Kidney epithelial cell (primary cell): ENCODE measurements around the gene MED14. TPM values are rescaled to one million over a fixed set of nuclear protein-coding genes. Genes with fewer than 3 reads are reported as not detected.
A peak's percentile ranks its signal among the peaks of the same experiment; 100 is the strongest.
"Not testable (repeated sequence)": the region's sequence is repeated elsewhere in the genome, so short reads cannot be mapped to it uniquely, and the experiment has no call there.

Experiments
- DNase-seq: peaks from one replicate; pipeline ENCODE4 v3.0.0-alpha.2; 2010; ENCODE audit warnings: low read depth
- H3K27me3 ChIP-seq: 2 replicates; pipeline ENCODE4 v1.6.0; 2011; ENCODE audit warnings: low read length; ENCODE audit not compliant: control insufficient read depth, insufficient read depth
- H3K36me3 ChIP-seq: 2 replicates; pipeline ENCODE4 v1.5.1; 2011; ENCODE audit warnings: low read length; ENCODE audit not compliant: control insufficient read depth, insufficient read depth
- H3K4me3 ChIP-seq: 2 replicates; pipeline ENCODE4 v1.5.1; 2011; ENCODE audit warnings: low read depth, mild to moderate bottlenecking, control low read depth, low read length
- total RNA-seq: library from RNA; depleted of rRNA; stranded (reverse); fragments of >200 nt; gene quantifications from 2 replicates; pipeline ENCODE4 v1.2.3, GENCODE V29; 2015
- TF ChIP-seq, protein P1 (sequence below): IDR thresholded peaks from 2 replicates; pipeline ENCODE4 v1.5.1; 2011; ENCODE audit warnings: mild to moderate bottlenecking, moderate library complexity, low read length, control low read depth, inconsistent platforms; ENCODE audit not compliant: insufficient read depth, poor library complexity, severe bottlenecking

The MED14 gene
- total RNA-seq, result 22.1 and 24.6 TPM in 2 replicates

DNA sequence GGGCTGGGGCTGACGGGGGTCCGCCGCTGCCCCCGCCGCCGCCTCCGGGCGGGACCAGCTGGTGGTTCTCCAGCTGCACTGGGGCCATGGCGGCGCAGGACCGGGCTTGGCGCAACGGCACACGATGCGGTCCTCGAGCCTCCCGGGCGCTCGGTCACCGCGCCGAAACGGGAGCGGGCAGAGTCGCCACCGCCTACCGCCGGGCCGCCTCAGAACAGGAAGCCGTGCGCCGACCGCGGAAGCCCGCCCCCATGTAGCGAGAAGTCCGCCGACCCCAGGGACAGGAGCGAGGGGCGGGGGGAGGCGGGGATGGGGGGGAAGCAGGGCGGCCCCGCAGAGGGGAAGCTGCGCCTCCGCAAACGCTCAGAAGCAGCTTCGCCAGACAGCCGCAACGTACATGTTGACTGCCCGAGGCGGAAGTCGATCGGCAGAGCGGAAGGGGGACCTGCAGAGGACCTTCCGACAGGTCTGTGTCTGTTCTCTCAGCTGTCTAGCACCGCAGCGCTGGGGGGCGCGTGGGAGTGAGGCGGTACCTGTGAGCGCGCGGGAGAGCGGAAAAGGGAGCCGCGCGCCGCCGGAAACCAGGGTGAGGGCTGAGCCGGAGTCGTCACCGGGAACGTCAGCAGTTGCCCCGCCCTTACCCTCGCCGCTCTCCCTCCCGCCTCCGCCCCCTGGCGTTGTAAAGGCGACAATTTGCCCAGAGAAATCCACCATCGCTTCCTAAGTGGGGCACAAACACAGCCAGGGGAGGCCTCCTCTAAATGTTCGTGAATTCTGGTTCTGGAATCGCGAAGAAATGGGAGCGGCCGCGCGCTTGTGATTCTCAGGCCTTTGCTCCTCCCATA is at the start of gene MED14:
MED14 (minus strand) TSS at position 218 of the 845 bp plus-strand sequence; CDS start at position 88, 130 bp downstream.
- H3K27me3 ChIP-seq, result no peaks in the 10 kb centered on the region
- no peaks in the 10 kb centered on the region for H3K36me3 ChIP-seq
- peak within 1 kb of the TSS; percentile 78 for H3K4me3 ChIP-seq
- TF ChIP-seq, protein P1, sequence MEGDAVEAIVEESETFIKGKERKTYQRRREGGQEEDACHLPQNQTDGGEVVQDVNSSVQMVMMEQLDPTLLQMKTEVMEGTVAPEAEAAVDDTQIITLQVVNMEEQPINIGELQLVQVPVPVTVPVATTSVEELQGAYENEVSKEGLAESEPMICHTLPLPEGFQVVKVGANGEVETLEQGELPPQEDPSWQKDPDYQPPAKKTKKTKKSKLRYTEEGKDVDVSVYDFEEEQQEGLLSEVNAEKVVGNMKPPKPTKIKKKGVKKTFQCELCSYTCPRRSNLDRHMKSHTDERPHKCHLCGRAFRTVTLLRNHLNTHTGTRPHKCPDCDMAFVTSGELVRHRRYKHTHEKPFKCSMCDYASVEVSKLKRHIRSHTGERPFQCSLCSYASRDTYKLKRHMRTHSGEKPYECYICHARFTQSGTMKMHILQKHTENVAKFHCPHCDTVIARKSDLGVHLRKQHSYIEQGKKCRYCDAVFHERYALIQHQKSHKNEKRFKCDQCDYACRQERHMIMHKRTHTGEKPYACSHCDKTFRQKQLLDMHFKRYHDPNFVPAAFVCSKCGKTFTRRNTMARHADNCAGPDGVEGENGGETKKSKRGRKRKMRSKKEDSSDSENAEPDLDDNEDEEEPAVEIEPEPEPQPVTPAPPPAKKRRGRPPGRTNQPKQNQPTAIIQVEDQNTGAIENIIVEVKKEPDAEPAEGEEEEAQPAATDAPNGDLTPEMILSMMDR, result peak; percentile 66
- peak; percentile 48 for DNase-seq

DNA sequence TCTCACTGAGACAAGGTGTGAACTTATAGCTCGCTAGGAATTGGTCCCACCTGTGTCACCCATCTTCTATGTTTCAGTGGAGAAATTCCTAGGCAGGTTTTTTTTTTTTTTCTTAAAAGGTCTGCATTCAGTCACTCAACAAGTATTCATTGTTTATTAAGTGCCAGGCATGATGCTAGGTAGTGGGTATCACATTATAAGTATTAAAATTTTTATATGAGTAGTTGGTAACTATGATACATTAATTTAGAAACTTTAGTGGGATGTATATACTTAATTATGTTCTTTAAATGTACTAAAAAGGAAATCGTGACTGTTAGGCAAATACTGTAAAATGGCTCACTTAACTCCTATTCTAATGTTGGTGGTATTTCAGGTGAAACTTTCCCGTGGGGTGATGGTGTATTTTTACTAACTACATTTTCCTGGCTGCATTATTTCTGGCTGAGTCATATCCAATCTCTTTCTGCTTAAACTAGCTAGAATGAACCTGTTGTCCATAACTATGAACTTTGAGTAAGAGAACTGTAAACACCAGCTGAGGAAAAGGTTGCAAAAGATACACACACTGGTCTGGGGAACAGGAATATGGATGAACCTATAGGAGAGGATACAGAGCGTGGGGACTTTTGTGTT is 49.3 kb upstream of the MED14 start:
- TF ChIP-seq, protein P1, result no peak

DNA sequence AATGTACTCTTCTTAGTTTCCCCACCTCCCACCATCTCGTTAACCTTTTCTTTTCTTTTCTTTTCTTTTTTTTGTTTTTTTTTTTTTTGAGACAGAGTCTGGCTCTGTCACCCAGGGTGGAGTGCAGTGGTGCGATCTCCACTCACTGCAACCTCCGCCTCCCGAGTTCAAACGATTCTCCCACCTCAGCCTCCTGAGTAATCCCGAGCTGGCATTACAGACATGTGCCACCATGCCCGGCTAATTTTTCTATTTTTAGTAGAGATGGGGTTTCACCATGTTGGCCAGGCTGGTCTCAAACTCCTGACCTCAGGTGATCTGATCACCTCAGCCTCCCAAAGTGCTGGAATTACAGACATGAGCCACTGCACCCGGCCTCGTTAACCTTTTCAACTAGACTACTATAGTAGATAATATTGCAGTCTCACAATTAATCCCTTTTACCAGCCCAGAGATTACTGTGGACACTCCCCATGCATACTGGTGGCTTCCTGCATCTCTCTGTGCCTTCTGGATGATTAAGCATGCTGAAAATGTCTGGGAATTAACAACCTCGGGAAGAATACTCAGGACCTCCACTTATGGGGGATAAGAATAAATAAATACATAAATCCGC is 47.4 kb upstream of the MED14 start:
- not testable (repeated sequence) for H3K4me3 ChIP-seq, H3K36me3 ChIP-seq, H3K27me3 ChIP-seq, DNase-seq

More for the DNA sequence above, 49.3 kb upstream of the MED14 start:
- Histone ChIP-seq H3K27me3 (no peaks in the 10 kb centered on the region), H3K4me3 (no peak overlapping the region), H3K36me3 (no peaks in the 10 kb centered on the region)
- DNase-seq, result no peak

DNA sequence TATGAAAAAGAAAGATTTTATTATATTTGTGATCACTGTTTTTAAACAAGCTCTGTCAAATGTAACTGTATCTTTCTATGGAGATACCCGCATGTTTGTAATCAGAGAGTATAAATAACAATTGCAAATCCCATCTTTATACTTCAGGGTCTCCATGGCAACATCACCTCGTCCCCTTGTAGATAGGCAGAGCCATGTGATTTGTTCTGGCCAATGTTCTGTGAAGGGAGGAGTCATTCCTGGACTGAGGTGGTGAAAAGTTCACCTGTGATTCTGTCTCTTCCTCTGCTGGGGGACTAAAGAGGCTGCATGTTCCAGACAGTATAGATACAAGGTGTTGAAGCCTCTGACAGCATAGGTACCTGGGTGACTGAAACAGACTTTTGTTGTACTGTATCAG is 45.6 kb upstream of the MED14 start:
- Histone ChIP-seq H3K36me3 (no peaks in the 10 kb centered on the region), H3K27me3 (no peaks in the 10 kb centered on the region), H3K4me3 (no peak overlapping the region)
- no peak for DNase-seq
- TF ChIP-seq, protein P1, result no peak

DNA sequence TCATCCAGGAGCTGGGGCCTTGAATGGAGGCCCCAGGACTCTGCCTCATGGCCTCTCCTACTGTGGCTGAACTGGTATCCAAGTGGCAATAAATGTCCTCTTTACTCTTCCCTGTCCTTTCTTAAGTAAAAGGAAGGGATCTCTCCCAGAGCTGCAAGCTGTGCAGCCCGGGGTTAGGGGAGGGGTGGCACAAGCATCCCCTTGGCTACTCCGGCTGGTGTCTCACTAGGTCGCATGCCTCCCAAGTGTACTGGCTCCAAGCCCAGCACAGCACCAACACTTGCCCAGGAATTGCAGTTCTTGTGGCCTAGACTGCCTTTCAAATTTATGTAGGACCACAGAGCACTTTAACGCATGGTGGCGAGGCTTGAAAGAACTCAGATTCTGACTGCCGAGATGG is 44.7 kb upstream of the MED14 start:
- DNase-seq, result no peak
- H3K36me3 ChIP-seq, result no peaks in the 10 kb centered on the region
- TF ChIP-seq, protein P1, result no peak
- no peaks in the 10 kb centered on the region for H3K27me3 ChIP-seq
- H3K4me3 ChIP-seq, result no peak overlapping the region

DNA sequence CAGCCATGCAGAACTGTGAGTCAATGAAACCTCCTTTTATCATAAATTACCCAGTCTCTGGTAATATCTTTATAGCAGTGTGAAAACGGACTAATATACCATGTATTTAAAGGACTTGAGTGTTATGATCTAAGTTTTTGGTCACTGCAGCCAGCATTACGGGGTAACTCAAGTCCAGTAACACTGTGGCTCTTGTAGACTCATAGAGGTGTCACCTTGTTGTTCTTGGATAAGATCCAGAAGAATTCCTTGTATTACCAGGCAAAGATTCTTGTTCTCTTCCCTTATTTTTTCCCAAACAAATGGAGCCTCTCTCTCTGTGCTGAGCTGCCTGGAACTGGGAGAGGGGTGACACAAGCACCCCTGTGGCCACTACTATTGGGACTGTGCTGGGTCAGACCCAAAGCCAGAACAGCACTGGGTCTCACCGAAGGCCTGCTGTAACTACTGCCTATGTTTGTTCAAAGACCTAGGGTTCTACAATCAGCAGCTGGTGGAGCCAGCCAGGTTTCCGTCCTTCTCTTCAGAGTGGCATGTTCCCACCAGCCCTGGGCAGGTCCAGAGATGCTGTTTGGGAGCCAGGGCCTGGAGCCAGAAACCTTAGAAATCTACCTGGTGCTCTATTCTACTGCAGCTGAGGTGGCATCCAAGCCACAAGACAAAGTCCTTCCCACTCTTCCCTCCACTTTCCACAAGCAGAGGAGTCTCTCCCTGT is 43.7 kb upstream of the MED14 start:
- TF ChIP-seq, protein P1, result no peak
- Histone ChIP-seq H3K4me3 (no peak overlapping the region), H3K36me3 (no peaks in the 10 kb centered on the region), H3K27me3 (no peaks in the 10 kb centered on the region)
- no peak for DNase-seq
